KMS-11 (cell line): ENCODE data around the gene VARS2.
"Not testable (repeated sequence)": the region's sequence is repeated elsewhere in the genome, so short reads cannot be mapped to it uniquely, and the experiment has no call there.

ENCODE experiments used
- H2AFZ ChIP-seq: fragments of 200-600 bp; sonication (generic); 2 replicates; pipeline ENCODE4 v1.6.1; 2016; ENCODE audit warnings: antibody characterized with exemption, mixed run types, low read depth
- H3K27ac ChIP-seq: fragments of 200-600 bp; sonication (generic); 2 replicates; pipeline ENCODE4 v1.6.1; 2016; ENCODE audit warnings: mild to moderate bottlenecking, mixed run types
- H3K27me3 ChIP-seq: fragments of 200-600 bp; sonication (generic); 2 replicates; pipeline ENCODE4 v1.6.1; 2017; ENCODE audit warnings: mild to moderate bottlenecking, low read depth, mixed run types, moderate library complexity; ENCODE audit not compliant: insufficient read depth
- H3K36me3 ChIP-seq: fragments of 200-600 bp; sonication (generic); 2 replicates; pipeline ENCODE4 v1.6.1; 2017; ENCODE audit warnings: mild to moderate bottlenecking, mixed run types; ENCODE audit not compliant: insufficient read depth
- H3K4me1 ChIP-seq: fragments of 200-600 bp; sonication (generic); 2 replicates; pipeline ENCODE4 v1.6.1; 2016; ENCODE audit warnings: mild to moderate bottlenecking, low read depth, mixed run types; ENCODE audit not compliant: poor library complexity, severe bottlenecking
- H3K4me2 ChIP-seq: fragments of 200-600 bp; sonication (generic); 2 replicates; pipeline ENCODE4 v1.7.0; 2016; ENCODE audit warnings: mild to moderate bottlenecking, mixed run types
- H3K4me3 ChIP-seq: fragments of 200-600 bp; sonication (generic); IDR thresholded peaks from 2 replicates; pipeline ENCODE4 v1.6.1; 2017; ENCODE audit warnings: low read depth, low read length, mixed read lengths; ENCODE audit not compliant: insufficient read depth
- H3K79me2 ChIP-seq: fragments of 200-600 bp; sonication (generic); 2 replicates; pipeline ENCODE4 v1.6.1; 2016; ENCODE audit warnings: low read depth, mixed run types; ENCODE audit not compliant: insufficient read depth
- H3K9ac ChIP-seq: fragments of 200-600 bp; sonication (generic); 2 replicates; pipeline ENCODE4 v1.6.1; 2016; ENCODE audit warnings: mild to moderate bottlenecking, mixed run types
- H4K20me1 ChIP-seq: fragments of 200-600 bp; sonication (generic); 2 replicates; pipeline ENCODE4 v1.6.1; 2016; ENCODE audit warnings: mild to moderate bottlenecking, mixed run types; ENCODE audit not compliant: insufficient read depth
- TF ChIP-seq, protein P1 (sequence below): fragments of 200-600 bp; sonication (generic); conservative IDR thresholded peaks from 2 replicates; pipeline ENCODE4 v1.6.1; 2017; ENCODE audit warnings: low read depth, mild to moderate bottlenecking, antibody characterized with exemption, low read length, moderate library complexity, mixed read lengths

VARS2 gene

DNA sequence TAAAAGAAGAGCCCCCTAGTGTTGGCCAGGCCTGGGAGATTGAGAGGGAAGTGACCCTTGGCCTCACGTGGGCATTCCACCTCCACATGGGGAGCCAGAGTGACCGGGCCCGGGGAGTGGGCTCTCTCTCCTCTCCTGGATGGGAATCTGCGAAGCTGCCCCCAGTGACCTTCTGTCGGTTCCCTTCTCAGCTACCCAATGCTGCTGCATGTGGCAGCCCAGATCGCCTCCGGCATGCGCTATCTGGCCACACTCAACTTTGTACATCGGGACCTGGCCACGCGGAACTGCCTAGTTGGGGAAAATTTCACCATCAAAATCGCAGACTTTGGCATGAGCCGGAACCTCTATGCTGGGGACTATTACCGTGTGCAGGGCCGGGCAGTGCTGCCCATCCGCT, 16.2 kb upstream of the VARS2 start:
- no peaks in the 10 kb centered on the region for H3K79me2 ChIP-seq
- H3K4me1 ChIP-seq: no peaks in the 10 kb centered on the region
- peaks cover 8% of the 10 kb centered on the region; the same call in 1 of the 2 replicates for H3K27me3 ChIP-seq
- no peak overlapping the region for H3K4me3 ChIP-seq
- no peaks in the 10 kb centered on the region for H3K36me3 ChIP-seq
- H3K9ac ChIP-seq: no peak overlapping the region
- no peak overlapping the region for H3K27ac ChIP-seq
- H2AFZ ChIP-seq: no peak overlapping the region
- H3K4me2 ChIP-seq: no peak overlapping the region
- TF ChIP-seq, protein P1, sequence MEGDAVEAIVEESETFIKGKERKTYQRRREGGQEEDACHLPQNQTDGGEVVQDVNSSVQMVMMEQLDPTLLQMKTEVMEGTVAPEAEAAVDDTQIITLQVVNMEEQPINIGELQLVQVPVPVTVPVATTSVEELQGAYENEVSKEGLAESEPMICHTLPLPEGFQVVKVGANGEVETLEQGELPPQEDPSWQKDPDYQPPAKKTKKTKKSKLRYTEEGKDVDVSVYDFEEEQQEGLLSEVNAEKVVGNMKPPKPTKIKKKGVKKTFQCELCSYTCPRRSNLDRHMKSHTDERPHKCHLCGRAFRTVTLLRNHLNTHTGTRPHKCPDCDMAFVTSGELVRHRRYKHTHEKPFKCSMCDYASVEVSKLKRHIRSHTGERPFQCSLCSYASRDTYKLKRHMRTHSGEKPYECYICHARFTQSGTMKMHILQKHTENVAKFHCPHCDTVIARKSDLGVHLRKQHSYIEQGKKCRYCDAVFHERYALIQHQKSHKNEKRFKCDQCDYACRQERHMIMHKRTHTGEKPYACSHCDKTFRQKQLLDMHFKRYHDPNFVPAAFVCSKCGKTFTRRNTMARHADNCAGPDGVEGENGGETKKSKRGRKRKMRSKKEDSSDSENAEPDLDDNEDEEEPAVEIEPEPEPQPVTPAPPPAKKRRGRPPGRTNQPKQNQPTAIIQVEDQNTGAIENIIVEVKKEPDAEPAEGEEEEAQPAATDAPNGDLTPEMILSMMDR: no peak
- H4K20me1 ChIP-seq: no peaks in the 10 kb centered on the region

- H4K20me1 ChIP-seq: no peaks in the 10 kb centered on the region
- no peak overlapping the region for H3K4me3 ChIP-seq
- no peaks in the 10 kb centered on the region for H3K36me3 ChIP-seq
- TF ChIP-seq, protein P1: no peak
- no peak overlapping the region for H3K27ac ChIP-seq
- H3K79me2 ChIP-seq: no peaks in the 10 kb centered on the region
- no peaks in the 10 kb centered on the region for H3K4me1 ChIP-seq
- no peak overlapping the region for H3K9ac ChIP-seq
- no peak overlapping the region for H2AFZ ChIP-seq
- peaks cover 8% of the 10 kb centered on the region; the same call in 1 of the 2 replicates for H3K27me3 ChIP-seq
- H3K4me2 ChIP-seq: no peak overlapping the region
Observed at GRCh38 chr6:30898750-30899360, 15.2 kb upstream of the VARS2 start.

DNA sequence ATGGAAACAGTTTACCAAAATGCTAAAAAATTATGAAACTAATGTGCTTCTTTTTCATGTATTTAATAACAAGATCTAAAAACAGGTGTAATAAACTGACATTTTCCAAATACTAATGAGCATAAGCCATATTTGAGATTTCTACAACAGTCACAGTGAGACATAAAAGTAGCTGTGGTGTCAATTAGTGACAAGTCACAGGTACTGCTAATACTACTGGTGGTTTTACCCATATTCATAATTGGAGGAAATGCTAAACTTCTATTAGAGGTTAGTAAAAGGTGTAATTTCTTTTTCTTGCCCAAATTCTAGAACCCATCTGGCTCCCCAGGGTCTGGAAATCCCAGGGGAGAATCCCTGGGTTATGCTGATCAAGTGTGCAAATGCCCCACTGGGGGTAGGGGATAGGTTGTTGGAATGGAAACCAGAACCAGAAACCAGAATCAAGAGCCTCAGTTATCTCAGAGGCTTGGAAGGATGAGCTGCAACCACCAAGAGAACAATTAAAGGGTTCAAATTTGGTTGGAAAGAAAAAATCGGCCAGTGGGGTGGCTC, 13.1 kb upstream of the VARS2 start:
- no peaks in the 10 kb centered on the region for H3K27me3 ChIP-seq
- no peak overlapping the region for H3K4me3 ChIP-seq
- H3K27ac ChIP-seq: no peak overlapping the region
- H4K20me1 ChIP-seq: no peaks in the 10 kb centered on the region
- TF ChIP-seq, protein P1: no peak
- H2AFZ ChIP-seq: no peak overlapping the region
- no peaks in the 10 kb centered on the region for H3K4me1 ChIP-seq
- no peaks in the 10 kb centered on the region for H3K79me2 ChIP-seq
- H3K9ac ChIP-seq: no peak overlapping the region
- no peak overlapping the region for H3K4me2 ChIP-seq
- no peaks in the 10 kb centered on the region for H3K36me3 ChIP-seq

DNA sequence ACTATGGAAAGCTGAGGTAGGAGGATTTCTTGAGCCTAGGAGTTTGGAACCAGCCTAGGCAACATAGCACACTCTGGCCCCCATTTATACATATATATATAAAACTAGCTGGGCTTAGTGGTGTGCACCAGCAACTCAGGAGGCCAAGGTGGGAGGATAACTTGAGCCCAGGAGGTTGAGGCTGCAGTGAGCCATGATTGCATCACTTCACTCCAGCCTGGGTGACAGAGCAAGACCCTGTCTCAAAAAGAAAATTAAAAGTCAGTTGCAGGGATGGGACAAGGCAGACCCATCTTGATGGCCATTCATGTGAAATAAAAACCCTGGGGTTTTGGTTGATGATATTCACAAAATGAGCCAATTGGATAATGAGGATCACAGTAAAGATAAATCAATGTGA, 12.6 kb upstream of the VARS2 start:
- Histone ChIP-seq H3K36me3 (no peaks in the 10 kb centered on the region), H3K4me1 (no peaks in the 10 kb centered on the region), H3K4me3 (no peak overlapping the region), H3K9ac (no peak overlapping the region), H3K27ac (no peak overlapping the region), H4K20me1 (no peaks in the 10 kb centered on the region), H2AFZ (no peak overlapping the region), H3K27me3 (no peaks in the 10 kb centered on the region), H3K4me2 (no peak overlapping the region), H3K79me2 (no peaks in the 10 kb centered on the region)
- TF ChIP-seq, protein P1: no peak

DNA sequence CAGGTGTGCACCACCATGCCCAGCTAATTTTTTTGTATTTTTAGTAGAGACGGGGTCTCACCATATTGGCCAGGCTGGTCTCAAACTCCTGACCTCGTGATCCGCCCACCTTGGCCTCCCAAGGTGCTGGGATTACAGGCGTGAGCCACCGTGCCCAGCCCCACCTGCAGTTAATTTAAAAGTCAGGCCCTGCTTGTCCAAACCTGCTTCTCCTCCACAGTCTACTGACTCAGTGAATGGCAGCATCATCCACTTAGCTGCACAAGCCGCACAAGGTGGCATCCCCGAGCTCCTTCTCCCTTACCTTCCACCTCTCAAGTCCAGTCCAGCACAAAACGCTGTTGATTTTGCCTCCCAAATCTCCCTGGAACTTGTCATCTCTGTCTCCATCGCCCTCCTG, 11.8 kb upstream of the VARS2 start:
- not testable (repeated sequence) for H3K27me3 ChIP-seq

More for the DNA sequence above, 11.8 kb upstream of the VARS2 start:
- H3K9ac ChIP-seq, H3K79me2 ChIP-seq, H3K27ac ChIP-seq, H3K36me3 ChIP-seq, H4K20me1 ChIP-seq, H3K4me2 ChIP-seq, H3K4me3 ChIP-seq, H2AFZ ChIP-seq, H3K4me1 ChIP-seq: not testable (repeated sequence)
